HG03039 (cell line): ENCODE data around the gene C20orf204.

Source experiments
- ATAC-seq: cut with Tn5 transposase; IDR thresholded peaks from one replicate; pipeline ENCODE4 v1.9.1; 2021; ENCODE audit warnings: mild to moderate bottlenecking, moderate library complexity; ENCODE audit not compliant: unreplicated experiment

C20orf204 gene

GRCh38 chr20:64055396-64055892, 19.5 kb downstream of the C20orf204 start:
- ATAC-seq = no peak

- ATAC-seq = no peak
Measured at GRCh38 chr20:64055893-64056638, 20.1 kb downstream of the C20orf204 start.

- ATAC-seq = no peak
Measured at GRCh38 chr20:64056639-64056888, 20.6 kb downstream of the C20orf204 start.

GRCh38 chr20:64056889-64057627, 21.1 kb downstream of the C20orf204 start:
- ATAC-seq = no peak

- no peak for ATAC-seq
Measured at GRCh38 chr20:64057628-64058498, 21.9 kb downstream of the C20orf204 start.

GRCh38 chr20:64058536-64058935, 22.6 kb downstream of the C20orf204 start:
- ATAC-seq = no peak

GRCh38 chr20:64062276-64062595, 26.3 kb downstream of the C20orf204 start:
- no peak for ATAC-seq

GRCh38 chr20:64062596-64063388, 26.8 kb downstream of the C20orf204 start, which contains the start of gene TCEA2:
TCEA2 (plus strand) TSS chr20:64063198; CDS start chr20:64063313, 115 bp downstream.
- ATAC-seq = peak; percentile 66

- no peak for ATAC-seq
Measured at GRCh38 chr20:64063389-64064144, 27.6 kb downstream of the C20orf204 start.

- no peak for ATAC-seq
Measured at GRCh38 chr20:64064145-64064698, 28.2 kb downstream of the C20orf204 start.

GRCh38 chr20:64065062-64065973, 29.3 kb downstream of the C20orf204 start:
- ATAC-seq = no peak

GRCh38 chr20:64065974-64066343, 30.0 kb downstream of the C20orf204 start:
- no peak for ATAC-seq

GRCh38 chr20:64067005-64067632, 31.1 kb downstream of the C20orf204 start:
- no peak for ATAC-seq

- no peak for ATAC-seq
Measured at GRCh38 chr20:64067733-64068307, 31.8 kb downstream of the C20orf204 start.

- ATAC-seq = no peak
Measured at GRCh38 chr20:64068386-64069208, 32.6 kb downstream of the C20orf204 start.

GRCh38 chr20:64069209-64069613, 33.2 kb downstream of the C20orf204 start:
- no peak for ATAC-seq
